Measurements from ENCODE around the gene ORC6.
A peak's percentile ranks its signal among the peaks of the same experiment; 100 is the strongest.

ORC6 gene

DNA sequence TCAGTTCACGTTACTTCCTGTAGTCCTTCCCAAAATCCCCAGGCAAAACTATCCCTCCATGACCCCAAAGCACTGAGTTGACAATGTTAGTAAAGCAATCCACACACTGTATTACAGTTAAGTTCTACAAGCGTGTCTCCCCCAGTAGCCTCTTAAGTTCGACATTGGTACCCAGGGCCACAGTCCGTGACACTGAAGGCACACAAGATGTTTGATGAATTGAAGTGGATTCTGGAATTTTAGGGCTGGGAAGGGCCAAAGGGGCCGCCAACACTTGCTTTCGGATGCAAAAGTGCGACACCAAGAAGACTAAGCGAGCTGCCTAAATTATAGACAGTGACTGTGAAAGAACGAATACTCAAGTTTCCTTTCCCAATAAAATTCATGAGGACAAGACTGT, 2.0 kb upstream of the ORC6 start:
- Histone ChIP-seq H3K27me3 (replicated peaks; ENCODE audit: control insufficient read depth, insufficient read depth, low read length) (no peaks in the 10 kb centered on the region), H3K4me3 (replicated peaks; ENCODE audit: low read depth, low read length) (peak overlapping the region; percentile 95), H3K36me3 (ENCODE audit: control insufficient read depth, insufficient read depth, low read length) (no peaks in the 10 kb centered on the region)
- DNase-seq (ENCODE audit: extremely low read depth, insufficient read length) = no peak
- TF ChIP-seq, protein P1, sequence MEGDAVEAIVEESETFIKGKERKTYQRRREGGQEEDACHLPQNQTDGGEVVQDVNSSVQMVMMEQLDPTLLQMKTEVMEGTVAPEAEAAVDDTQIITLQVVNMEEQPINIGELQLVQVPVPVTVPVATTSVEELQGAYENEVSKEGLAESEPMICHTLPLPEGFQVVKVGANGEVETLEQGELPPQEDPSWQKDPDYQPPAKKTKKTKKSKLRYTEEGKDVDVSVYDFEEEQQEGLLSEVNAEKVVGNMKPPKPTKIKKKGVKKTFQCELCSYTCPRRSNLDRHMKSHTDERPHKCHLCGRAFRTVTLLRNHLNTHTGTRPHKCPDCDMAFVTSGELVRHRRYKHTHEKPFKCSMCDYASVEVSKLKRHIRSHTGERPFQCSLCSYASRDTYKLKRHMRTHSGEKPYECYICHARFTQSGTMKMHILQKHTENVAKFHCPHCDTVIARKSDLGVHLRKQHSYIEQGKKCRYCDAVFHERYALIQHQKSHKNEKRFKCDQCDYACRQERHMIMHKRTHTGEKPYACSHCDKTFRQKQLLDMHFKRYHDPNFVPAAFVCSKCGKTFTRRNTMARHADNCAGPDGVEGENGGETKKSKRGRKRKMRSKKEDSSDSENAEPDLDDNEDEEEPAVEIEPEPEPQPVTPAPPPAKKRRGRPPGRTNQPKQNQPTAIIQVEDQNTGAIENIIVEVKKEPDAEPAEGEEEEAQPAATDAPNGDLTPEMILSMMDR (IDR thresholded peaks at IDR 0.05; ENCODE audit: insufficient read depth, low read length, poor library complexity, severe bottlenecking) = no peak

DNA sequence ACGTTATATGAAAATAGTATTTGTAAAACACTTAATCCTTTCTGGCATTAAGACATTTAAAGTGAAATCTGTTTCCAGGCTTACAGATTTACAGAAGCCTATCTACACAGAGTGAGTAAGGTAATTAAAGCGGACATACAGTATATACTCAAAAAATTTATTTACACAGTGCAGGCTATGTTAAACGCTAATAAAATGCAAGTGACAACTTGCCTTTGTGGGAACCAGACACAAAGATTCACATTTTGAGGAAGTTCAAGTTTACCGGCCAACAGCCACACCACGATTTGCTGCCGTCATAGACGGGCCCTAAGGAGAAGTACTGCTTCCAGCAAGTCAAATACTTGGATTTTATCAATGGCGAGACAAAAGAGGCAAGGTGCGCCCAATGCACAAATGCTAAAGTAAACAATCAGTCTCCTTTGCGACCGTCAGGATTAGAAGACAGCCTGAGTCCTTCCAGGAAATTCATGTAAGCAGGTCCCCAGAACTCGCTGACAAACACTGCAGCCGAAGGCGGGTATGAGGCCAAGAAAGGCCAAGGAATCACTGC, 1.3 kb upstream of the ORC6 start:
- Histone ChIP-seq H3K27me3 (replicated peaks; ENCODE audit: control insufficient read depth, insufficient read depth, low read length) (no peaks in the 10 kb centered on the region), H3K36me3 (ENCODE audit: control insufficient read depth, insufficient read depth, low read length) (no peaks in the 10 kb centered on the region), H3K4me3 (replicated peaks; ENCODE audit: low read depth, low read length) (peak overlapping the region; percentile 95)
- no peak for DNase-seq (ENCODE audit: extremely low read depth, insufficient read length)
- TF ChIP-seq, protein P1 (IDR thresholded peaks at IDR 0.05; ENCODE audit: insufficient read depth, low read length, poor library complexity, severe bottlenecking) = no peak

DNA sequence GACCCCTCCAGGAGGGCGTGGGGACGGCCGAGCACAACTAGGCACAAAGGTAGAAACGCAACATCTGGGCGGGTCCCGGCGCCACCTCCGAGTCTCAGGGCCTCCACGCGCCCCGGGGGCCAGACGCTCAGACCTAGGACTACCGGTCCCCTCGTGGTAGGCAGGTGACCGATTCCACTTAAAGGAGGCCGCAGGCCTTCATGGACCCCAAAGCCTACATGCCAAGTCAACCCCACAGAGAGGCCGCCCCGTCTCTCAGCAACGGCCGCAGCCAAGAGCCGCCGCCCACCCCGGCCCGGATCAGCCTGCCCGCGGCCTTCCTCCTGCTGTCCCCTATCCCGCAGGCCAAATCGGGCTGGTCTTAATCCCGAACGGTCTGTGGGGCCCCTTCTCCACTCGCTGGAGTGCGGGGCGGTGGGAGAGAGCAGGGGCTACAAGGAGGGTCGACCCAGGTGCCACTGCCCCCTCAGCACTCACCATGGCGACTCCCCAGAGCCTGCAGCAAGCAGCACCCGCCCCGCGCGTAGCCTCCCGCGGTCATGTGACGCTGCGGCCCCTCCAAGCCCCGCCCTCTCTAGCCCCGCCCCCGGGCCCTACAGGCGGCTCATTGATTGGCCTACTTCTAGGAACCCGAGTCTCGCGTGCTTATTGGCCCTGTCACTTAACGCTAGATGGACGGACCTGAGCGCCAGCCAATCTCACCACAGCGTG, 650 bp upstream of the ORC6 start, which contains the start of gene VPS35:
Gene VPS35, minus strand, starts transcription at position 525 of the 711 bp plus-strand sequence. Its CDS starts 45 bp downstream, at position 480.
- TF ChIP-seq, protein P1 (IDR thresholded peaks at IDR 0.05; ENCODE audit: insufficient read depth, low read length, poor library complexity, severe bottlenecking) = peak; percentile 58
- DNase-seq (ENCODE audit: extremely low read depth, insufficient read length) = peak; percentile 99
- peak within 1 kb of the TSS; percentile 95 for H3K4me3 ChIP-seq (replicated peaks; ENCODE audit: low read depth, low read length)
- H3K27me3 ChIP-seq (replicated peaks; ENCODE audit: control insufficient read depth, insufficient read depth, low read length) = no peaks in the 10 kb centered on the region
- H3K36me3 ChIP-seq (ENCODE audit: control insufficient read depth, insufficient read depth, low read length) = peaks cover 1% of the 10 kb centered on the region; the same call in 1 of the 2 replicates

DNA sequence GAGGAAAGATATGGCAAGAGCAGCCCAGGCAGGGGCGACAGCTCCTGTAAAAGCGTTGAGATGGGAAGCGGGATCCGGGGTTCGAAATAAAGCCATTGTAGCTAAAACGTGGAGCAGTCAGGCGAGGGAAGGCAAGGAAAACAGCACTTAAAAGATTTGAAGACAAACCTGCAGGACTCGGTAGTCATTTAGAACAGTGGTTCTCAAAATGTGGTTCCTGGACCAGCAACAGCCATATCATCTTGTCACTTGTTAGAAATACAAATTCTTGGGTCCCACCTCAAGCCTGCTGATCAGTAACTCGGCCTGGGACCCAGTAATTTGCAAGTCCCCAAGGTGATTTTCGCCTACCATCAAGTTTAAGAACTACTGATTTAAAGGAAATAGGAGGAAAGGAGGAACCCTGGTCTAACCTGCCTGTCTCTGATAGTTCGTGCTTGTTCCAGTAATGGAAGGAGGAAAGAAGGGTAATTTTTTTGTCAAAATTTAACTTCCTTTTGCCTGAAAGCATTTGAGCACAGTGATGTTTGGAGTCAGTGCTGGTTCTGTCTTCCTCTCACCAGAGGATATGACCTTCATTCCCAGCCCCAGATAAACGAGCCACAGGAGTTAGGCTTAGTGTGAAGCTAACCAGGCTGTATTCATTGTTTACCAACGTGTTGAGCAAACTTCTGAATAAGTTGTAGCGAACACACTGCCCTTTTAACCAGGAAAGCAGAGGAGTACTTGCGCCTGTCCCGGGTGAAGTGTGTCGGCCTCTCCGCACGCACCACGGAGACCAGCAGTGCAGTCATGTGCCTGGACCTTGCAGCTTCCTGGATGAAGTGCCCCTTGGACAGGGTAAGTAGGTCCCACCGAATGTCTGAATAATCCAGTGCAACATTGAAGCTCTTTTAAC, 1.1 kb downstream of the ORC6 start:
- peaks cover 3% of the 10 kb centered on the region; the same call in 1 of the 2 replicates for H3K36me3 ChIP-seq (ENCODE audit: control insufficient read depth, insufficient read depth, low read length)
- no peaks in the 10 kb centered on the region for H3K27me3 ChIP-seq (replicated peaks; ENCODE audit: control insufficient read depth, insufficient read depth, low read length)
- H3K4me3 ChIP-seq (replicated peaks; ENCODE audit: low read depth, low read length) = peak overlapping the region; percentile 95
- TF ChIP-seq, protein P1 (IDR thresholded peaks at IDR 0.05; ENCODE audit: insufficient read depth, low read length, poor library complexity, severe bottlenecking) = no peak
- no peak for DNase-seq (ENCODE audit: extremely low read depth, insufficient read length)

- Histone ChIP-seq H3K27me3 (replicated peaks; ENCODE audit: control insufficient read depth, insufficient read depth, low read length) (no peaks in the 10 kb centered on the region), H3K4me3 (replicated peaks; ENCODE audit: low read depth, low read length) (peak overlapping the region; percentile 95), H3K36me3 (ENCODE audit: control insufficient read depth, insufficient read depth, low read length) (peaks cover 11% of the 10 kb centered on the region; the same call in 1 of the 2 replicates)
- TF ChIP-seq, protein P1 (IDR thresholded peaks at IDR 0.05; ENCODE audit: insufficient read depth, low read length, poor library complexity, severe bottlenecking) = no peak
- DNase-seq (ENCODE audit: extremely low read depth, insufficient read length) = no peak
These were observed 2.3 kb downstream of the ORC6 start for GRCh38 chr16:46691726-46692125.

All from GM06990 (cell line).